Hippocampal formation (tissue), 2 donors: Measurements from ENCODE around the gene CACNA1I.
A peak's percentile ranks its signal among the peaks of the same experiment; 100 is the strongest.

Experiments used
- DNase-seq, 2 donors: peaks; one replicate each; lab custom pipeline; 2025; lab: John Stamatoyannopoulos, UW

The CACNA1I gene

DNA sequence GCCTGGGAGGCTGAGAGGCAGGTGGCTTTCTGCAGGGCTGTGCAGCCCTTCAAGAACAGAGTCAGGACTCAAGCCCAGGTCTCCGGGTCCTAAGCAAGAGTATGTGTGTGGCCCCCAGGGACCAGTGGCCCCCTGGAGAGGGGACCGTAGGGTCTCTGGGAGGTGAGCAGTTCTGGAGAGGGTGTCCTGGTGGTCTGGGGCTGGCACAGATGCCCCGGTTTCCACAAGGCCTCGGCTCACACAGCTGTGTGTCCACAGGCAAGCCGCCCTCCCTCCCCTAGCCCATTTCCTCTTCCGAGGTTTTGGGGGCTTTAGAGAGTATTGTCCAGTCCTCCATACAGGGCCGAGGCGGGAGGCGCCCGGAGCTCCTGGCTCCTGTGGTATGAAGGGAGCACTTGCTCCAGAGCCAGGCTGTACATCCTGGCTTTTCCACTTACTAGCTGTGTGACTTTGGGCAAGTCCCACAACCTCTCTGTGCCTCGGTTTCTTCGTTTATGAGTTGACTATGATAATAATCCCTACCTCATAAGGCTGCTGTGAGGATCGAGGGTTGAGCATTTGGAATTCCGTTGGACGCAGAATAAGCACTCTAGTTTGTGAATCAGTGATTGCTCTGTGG is 34.6 kb upstream of the CACNA1I start:
- DNase-seq: no peak

DNA sequence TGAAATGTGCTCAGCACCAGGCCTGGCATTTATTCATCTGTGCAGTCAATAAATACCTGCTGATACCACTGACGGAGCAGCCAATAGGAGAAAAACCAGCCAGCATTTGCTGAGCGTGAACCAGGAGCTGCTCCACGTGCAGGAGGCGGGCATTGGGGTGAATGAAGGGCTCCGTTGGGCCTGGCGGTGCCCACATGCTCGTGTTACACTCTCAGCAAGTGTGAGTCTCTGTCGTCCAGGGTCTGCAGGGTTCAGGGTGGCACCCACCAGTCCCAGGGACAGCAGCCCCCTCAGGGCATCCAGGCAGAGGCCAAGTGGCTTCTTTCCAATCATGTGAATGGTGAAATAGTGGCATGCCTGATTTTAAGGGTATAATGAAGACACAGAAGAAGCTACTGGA is 33.8 kb upstream of the CACNA1I start:
- DNase-seq: no peak

- DNase-seq: no peak
Observed at GRCh38 chr22:39537975-39538374, 32.6 kb upstream of the CACNA1I start.

- DNase-seq: no peak
Observed at GRCh38 chr22:39543095-39543494, 27.5 kb upstream of the CACNA1I start.

GRCh38 chr22:39545386-39546365 is 24.9 kb upstream of the CACNA1I start:
- DNase-seq: no peak

- DNase-seq: peak in 1 of 2 donors; percentile 35
Observed at GRCh38 chr22:39546889-39547586, 23.5 kb upstream of the CACNA1I start.

GRCh38 chr22:39547587-39547947 is 23.0 kb upstream of the CACNA1I start:
- DNase-seq: no peak

GRCh38 chr22:39553429-39553828 is 17.1 kb upstream of the CACNA1I start:
- DNase-seq: no peak

- no peak for DNase-seq
Observed at GRCh38 chr22:39554151-39554550, 16.4 kb upstream of the CACNA1I start.

DNA sequence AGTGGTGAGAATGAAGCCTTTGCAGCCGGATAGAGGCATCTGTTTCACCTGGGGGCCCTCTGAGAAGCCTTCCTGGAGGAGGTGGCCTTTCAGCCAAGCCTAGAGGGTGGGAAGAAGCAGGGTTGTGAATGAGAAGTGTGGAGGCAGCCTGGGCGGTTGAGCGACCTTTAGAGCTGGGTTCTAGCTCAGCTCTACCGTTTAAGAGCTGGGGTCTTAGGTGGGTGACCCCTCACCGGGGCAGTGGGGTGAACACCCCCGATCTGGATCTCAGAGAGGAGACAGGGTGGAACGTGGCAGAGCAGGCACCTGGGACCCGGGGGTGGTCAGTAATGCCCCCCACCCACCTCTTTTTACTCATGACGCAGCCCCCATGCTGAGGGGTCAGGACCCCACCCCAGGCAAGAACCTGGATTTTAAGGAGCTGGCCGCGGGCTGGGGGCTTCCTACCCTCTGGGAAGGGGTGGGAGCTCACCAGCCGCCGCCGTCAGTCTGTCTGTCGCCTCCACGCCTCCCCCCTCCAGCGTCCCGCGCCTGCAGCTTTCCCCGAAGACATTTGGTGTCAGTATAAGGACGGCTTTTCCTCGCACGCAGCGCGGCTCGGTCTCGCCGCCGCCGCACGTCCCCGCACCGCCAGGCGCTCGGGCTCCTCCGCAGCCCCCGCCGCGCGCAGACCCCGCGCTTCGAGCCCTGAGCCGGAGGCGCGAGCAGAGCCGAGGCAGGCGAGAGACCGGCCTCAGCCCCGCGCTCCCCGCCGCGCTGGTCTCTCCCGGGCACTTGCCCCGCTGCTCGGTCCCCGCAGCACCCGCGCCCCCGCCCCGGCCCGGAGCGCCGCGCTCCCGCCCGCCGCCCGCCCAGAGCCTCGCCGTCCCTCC is 13.3 kb upstream of the CACNA1I start:
- peak in 1 of 2 donors; percentile 27 for DNase-seq

DNA sequence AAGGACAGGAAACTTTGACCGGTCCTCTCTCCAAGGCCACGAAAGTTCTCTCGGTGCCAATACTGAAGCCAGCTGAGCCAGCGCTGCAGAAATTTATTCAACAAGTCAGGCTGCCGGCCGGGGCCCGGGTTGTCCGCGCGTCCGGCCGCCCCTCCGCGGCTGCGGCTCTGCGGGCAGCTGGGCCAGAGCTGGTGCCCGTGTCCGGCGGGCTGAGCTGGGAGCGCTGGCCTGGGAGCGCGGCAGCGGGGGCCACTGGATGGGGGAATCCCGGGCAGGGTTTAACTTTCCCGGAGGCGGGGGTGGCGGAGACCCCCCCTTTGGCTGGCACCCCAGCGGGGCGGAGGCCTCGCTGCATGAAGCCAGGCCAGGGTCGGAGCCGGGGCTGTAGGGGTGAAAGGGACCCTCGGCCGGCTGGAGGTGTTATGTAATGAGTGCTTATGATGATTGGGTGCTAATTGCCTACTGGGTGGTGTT is 12.3 kb upstream of the CACNA1I start:
- no peak for DNase-seq

DNA sequence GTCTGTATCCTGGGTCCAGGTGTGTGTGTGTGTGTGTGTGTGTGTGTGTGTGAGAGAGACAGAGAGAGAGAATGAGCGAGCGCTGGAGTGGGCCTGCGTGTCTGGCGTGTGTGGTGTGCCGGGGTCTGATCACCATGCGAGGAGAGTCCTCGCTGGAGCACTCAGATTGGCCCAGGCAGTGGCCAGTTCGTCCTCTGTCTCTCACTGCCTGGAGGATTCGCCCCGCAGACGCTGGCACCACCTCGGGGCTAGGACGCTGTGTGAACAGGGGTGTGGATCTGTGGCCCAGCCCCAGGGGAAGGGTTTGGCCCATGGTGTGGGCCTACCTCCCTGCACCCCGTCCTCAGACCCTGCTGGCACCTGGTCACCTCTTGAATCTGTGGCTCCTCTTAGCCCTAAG is 11.6 kb upstream of the CACNA1I start:
- DNase-seq: no peak

DNA sequence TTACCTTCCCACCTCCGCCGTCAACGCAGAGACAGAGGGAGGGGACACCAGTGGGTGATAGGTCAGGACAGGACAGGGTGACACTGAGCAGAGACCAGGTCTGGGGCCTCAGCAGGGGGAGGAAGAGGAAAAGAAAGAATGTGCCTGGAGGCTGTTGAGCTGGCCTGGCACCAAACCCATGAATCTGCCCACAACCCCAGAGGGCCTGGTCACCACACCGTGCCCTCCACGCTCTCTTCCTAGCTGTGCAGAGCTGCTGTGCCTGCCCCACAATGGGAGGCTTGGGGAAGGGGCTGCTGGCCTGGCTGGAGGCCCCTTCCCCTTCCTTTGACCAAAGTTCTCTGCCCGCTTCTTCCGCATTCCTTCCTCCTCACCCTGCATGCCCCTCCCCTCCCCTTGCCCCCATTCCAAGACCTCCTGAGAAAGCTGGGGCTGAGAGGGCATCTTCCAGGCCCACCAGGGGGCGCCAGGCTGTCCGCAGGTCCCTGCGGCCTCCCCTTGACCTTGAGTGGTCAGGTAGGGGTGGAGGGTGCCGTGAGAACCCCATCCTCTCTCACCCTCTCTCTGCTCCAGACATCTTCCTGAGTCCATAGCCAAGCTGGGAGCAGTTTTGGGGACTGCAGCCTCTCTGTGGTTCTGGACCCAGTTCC is 11.0 kb upstream of the CACNA1I start:
- no peak for DNase-seq

DNA sequence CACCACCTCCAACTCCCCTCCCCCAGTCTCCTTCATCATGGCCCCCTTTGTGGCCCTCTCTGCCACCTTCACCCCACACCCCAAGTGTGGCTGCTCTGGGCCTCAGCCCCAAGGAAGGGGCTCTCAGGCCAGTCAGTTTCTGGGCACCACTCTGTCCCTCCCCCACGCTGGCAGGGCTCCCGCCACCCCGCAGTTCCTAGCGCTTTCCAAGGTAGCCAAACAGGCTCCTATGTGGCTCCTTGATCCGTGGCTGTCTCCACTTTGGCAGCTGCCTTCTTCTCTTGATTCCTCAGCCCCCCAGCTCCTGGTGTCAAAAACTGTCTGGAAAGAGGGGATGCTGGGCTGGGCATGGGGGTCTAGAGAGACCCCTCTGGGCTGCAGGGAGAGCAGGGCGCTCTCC is 10.4 kb upstream of the CACNA1I start:
- DNase-seq: no peak

GRCh38 chr22:39562839-39563489 is 7.6 kb upstream of the CACNA1I start:
- no peak for DNase-seq

- no peak for DNase-seq
Observed at GRCh38 chr22:39563571-39564428, 6.8 kb upstream of the CACNA1I start.

GRCh38 chr22:39565414-39565944 is 5.1 kb upstream of the CACNA1I start:
- no peak for DNase-seq

DNA sequence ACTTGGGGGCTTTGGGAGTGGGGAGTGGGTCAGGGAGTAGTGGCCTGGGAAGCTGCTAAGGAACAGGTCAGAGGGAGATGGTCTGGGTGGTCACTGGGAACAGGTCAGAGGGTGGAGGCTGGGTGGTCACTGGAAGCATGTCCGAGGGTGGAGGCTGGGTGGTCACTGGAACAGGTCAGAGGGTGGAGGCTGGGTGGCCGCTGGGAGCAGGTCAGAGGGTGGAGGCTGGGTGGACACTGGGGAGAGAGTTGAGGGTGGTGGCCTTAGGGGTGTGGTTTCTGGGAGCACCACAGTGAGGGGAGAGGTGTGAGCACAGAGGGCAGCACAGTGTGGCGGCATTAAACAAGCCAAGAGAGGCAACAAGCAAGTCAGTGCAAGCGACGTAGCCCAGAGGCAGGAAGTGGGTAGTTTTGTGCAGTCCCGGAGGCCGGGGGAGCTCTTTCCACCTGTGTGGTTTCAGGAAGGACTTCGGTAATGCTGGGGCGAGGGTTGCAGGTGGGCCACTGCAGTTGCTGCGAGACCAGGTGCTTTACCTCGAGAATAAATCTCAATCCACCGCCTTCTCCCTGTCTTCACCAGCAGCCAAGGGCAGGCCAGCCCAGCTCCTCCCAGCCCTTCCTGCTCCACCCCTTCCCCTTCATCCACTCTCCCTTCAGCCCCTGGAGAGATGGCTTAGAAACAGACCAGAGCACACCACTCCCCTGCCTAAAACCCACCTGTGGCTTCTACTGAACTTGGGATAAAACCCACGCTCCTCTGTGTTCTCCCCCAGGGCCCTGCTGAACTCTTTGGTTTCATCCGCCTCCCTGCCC is 3.2 kb upstream of the CACNA1I start:
- DNase-seq: no peak
